SK-N-MC (cell line): ENCODE measurements around the gene CEP72.
"Not testable (repeated sequence)": the region's sequence is repeated elsewhere in the genome, so short reads cannot be mapped to it uniquely, and the experiment has no call there.

ENCODE experiments used
- EZH2 ChIP-seq: fragments of 200-600 bp; sonication (generic); IDR thresholded peaks from one replicate; pipeline ENCODE4 v1.6.1; 2017; ENCODE audit warnings: antibody characterized with exemption
- POLR2AphosphoS5 ChIP-seq: IDR thresholded peaks from 2 replicates; pipeline ENCODE4 v1.6.1; 2012; ENCODE audit warnings: mild to moderate bottlenecking, low read depth, low read length, borderline replicate concordance

DNA sequence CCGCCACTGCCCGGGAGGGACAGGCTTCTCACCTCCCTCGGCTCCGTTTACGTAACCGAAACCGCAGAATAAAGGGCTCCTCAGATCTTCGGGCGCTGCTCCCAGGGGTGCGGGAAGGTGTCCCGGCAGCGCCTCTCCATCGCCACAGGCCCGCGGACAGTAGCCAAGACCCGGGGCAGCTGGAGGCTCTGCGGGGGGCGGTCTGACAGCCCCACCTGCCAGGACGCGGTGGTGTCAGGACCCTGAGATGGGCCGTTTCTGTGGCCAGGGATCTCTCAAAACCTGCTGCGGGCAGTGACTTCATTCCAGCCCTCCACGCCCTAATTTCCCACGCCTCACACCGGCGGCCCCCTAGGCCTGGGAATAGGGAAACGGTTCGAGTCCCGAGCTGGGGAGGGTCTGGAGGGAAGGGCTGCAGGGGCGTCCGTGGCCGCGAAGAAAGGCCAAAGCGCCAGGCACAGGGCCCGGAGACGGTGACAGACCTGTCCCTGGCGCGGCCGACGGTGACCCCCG is 80.4 kb downstream of the CEP72 start:
- not testable (repeated sequence) for TF ChIP-seq POLR2AphosphoS5, EZH2
